Fibroblast of pulmonary artery (primary cell): ENCODE data around the gene RPTN.

ENCODE experiments used
- DNase-seq: peaks from one replicate; pipeline ENCODE4 v3.0.0-alpha.2; 2010; ENCODE audit warnings: low read depth
- H3K4me3 ChIP-seq: replicated peaks from 2 replicates; pipeline ENCODE4 v1.5.1; 2011; ENCODE audit warnings: low read depth, mild to moderate bottlenecking, control low read depth, low read length, moderate library complexity
- TF ChIP-seq, protein P1 (sequence below): IDR thresholded peaks from 2 replicates; pipeline ENCODE4 v1.5.1; 2011; ENCODE audit warnings: mild to moderate bottlenecking, control low read depth, low read length, inconsistent platforms; ENCODE audit errors: missing control alignments

Gene RPTN, protein sequence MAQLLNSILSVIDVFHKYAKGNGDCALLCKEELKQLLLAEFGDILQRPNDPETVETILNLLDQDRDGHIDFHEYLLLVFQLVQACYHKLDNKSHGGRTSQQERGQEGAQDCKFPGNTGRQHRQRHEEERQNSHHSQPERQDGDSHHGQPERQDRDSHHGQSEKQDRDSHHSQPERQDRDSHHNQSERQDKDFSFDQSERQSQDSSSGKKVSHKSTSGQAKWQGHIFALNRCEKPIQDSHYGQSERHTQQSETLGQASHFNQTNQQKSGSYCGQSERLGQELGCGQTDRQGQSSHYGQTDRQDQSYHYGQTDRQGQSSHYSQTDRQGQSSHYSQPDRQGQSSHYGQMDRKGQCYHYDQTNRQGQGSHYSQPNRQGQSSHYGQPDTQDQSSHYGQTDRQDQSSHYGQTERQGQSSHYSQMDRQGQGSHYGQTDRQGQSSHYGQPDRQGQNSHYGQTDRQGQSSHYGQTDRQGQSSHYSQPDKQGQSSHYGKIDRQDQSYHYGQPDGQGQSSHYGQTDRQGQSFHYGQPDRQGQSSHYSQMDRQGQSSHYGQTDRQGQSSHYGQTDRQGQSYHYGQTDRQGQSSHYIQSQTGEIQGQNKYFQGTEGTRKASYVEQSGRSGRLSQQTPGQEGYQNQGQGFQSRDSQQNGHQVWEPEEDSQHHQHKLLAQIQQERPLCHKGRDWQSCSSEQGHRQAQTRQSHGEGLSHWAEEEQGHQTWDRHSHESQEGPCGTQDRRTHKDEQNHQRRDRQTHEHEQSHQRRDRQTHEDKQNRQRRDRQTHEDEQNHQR

DNA sequence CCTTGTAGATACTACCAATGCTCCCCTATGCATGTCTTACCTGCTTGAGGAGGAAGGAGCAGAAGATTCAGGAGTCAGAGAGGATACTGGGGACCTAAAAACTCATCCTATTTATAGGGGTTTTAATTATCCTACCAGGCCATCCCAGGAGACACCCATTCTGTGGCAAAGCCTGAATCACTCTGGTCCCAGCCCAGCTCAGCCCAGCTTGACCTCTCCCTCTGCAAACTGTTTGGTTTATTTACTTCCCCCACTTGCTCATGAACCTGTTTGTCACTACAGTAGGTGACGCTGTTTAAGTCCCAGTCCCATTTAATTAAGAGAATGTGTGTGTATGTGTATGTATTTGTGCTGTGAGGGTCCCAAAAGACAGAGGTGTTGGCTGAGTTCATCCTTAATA is at the start of gene RPTN:
Gene RPTN (minus strand): TSS at position 85 of the 400 bp plus-strand sequence. CDS start 1,339 bp downstream, outside the sequence.
- TF ChIP-seq, protein P1, sequence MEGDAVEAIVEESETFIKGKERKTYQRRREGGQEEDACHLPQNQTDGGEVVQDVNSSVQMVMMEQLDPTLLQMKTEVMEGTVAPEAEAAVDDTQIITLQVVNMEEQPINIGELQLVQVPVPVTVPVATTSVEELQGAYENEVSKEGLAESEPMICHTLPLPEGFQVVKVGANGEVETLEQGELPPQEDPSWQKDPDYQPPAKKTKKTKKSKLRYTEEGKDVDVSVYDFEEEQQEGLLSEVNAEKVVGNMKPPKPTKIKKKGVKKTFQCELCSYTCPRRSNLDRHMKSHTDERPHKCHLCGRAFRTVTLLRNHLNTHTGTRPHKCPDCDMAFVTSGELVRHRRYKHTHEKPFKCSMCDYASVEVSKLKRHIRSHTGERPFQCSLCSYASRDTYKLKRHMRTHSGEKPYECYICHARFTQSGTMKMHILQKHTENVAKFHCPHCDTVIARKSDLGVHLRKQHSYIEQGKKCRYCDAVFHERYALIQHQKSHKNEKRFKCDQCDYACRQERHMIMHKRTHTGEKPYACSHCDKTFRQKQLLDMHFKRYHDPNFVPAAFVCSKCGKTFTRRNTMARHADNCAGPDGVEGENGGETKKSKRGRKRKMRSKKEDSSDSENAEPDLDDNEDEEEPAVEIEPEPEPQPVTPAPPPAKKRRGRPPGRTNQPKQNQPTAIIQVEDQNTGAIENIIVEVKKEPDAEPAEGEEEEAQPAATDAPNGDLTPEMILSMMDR = no peak
- no peak within 1 kb of the TSS for H3K4me3 ChIP-seq
- no peak for DNase-seq

DNA sequence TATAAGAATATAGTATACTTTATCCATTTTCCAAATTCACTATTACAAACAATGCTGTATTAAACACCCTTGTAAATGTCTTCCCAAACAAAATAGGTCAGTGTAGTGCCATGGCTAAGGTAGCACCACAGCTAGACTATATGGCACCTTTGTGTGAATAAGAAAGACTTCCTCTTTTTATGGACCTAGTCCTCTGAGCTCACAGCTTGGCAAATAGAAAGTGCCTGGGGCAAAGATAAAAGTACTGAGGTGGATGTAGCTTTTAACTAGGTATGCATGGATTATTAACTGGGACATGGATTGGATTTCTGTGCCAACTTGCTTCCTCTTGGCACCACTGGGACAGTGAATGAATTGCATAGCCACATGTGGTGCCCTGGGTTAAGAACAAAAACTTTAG is 40.0 kb upstream of the RPTN start:
- TF ChIP-seq, protein P1 = no peak
- no peak overlapping the region for H3K4me3 ChIP-seq
- no peak for DNase-seq

DNA sequence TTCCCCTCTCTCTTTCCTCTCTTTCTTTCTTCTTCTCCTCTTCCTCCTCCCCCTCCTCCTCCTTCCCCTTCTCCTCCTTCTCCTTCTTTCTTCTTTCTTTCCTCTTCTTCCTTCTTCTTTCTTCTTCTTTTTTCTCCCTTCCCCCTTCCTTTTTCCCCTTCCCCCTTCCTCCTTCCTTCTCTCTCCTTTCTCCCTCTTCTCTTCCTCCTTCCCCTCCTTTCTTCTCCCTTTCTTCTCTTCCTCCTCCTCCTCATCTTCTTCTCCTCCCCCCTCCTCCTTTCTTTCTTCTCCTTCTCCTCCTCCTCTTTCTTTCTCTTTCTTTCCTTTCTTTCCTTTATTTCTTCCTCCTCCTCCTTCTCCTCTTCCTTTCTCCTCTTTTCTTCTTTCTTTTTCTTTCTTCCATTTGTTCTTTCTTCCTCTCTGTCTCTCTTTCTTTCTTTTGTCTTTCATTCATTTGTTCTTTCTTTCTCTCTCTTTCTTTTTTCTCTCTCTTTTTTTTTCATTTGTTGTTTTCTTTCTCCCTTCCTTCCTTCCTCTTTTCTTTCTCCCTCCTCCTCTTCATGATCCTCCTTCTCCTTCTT is 38.4 kb upstream of the RPTN start:
- TF ChIP-seq, protein P1 = no peak
- no peak overlapping the region for H3K4me3 ChIP-seq

DNA sequence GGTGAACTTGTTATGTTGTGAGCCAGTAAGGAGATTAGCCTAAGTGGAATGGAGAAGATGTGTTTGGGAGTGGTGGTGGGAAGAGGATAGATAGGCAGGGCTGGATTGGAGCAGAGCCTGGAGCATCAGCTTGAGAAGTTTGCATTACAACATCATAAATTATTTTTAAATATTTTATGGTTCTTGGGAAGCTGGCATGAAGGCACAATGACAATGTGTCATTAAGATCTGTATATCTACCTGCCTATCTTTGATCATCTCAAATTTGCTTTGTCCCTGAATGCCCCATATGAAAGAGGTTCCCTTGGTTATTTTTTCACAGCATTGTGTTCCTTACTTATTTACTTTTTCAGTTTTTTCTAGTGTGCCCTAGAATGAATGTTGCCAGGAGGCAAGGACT is 32.7 kb upstream of the RPTN start:
- no peak overlapping the region for H3K4me3 ChIP-seq
- TF ChIP-seq, protein P1 = no peak
- no peak for DNase-seq

More for the DNA sequence above, 38.4 kb upstream of the RPTN start:
- no peak for DNase-seq

- TF ChIP-seq, protein P1 = no peak
- DNase-seq = no peak
- no peak overlapping the region for H3K4me3 ChIP-seq
These were observed 32.2 kb upstream of the RPTN start for GRCh38 chr1:152191260-152191659.

DNA sequence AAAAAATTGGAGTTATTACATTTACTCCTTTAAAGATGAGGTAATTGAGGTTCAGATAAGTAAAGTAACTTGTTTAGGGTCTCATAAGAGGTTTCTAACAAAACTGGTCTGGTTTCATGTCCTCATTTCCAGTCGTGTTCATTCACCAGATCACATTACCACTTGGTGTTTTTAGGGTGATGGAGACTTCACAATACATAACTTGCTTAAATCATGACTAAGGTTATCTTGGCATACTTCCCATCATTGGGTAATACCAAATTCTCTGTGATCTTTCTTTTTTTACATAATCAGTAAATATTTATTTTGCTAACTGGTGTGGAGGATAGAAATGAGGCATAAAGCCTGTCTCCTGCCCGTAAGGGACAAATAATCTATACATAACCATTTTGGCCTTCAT is 31.6 kb upstream of the RPTN start:
- no peak overlapping the region for H3K4me3 ChIP-seq
- peak; percentile 66 for DNase-seq
- TF ChIP-seq, protein P1 = no peak
